Astrocyte of the spinal cord (primary cell): ENCODE data around the gene C1QTNF7.

Experiments used
- DNase-seq: peaks from one replicate; pipeline ENCODE4 v3.0.0; 2011; ENCODE audit warnings: low read depth, low spot score
- H3K4me3 ChIP-seq: 2 replicates; pipeline ENCODE4 v1.5.1; 2011; ENCODE audit warnings: low read depth, mild to moderate bottlenecking, low read length, moderate library complexity
- in situ Hi-C: cut with HindIII; loops from 2 replicates; pipeline ENCODE4 v1.10.0; 2017; ENCODE audit warnings: low sequenced_read_pairs
- TF ChIP-seq, protein P1 (sequence below): IDR thresholded peaks from 2 replicates; pipeline ENCODE4 v1.5.1; 2012; ENCODE audit warnings: low read depth, mild to moderate bottlenecking, low read length, inconsistent platforms

C1QTNF7 gene

DNA sequence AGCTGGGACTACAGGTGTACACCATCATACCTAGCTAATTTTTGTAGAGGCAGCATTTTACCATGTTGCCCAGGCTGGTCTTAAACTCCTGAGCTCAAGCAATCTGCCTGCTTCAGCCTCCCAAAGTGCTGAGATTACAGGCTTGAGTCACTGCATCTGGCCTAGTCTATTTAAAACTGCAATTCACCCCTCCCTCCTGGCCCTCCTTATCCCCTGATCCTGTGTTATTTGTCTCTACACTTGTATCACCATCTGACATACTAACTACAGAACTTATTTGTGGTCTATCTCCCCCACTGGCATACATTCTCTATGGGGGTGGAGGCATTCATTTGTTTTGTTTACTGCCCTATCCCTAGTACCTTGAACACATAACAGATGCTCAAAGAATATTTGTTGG is 65.6 kb downstream of the C1QTNF7 start:
- DNase-seq: no peak
- TF ChIP-seq, protein P1, sequence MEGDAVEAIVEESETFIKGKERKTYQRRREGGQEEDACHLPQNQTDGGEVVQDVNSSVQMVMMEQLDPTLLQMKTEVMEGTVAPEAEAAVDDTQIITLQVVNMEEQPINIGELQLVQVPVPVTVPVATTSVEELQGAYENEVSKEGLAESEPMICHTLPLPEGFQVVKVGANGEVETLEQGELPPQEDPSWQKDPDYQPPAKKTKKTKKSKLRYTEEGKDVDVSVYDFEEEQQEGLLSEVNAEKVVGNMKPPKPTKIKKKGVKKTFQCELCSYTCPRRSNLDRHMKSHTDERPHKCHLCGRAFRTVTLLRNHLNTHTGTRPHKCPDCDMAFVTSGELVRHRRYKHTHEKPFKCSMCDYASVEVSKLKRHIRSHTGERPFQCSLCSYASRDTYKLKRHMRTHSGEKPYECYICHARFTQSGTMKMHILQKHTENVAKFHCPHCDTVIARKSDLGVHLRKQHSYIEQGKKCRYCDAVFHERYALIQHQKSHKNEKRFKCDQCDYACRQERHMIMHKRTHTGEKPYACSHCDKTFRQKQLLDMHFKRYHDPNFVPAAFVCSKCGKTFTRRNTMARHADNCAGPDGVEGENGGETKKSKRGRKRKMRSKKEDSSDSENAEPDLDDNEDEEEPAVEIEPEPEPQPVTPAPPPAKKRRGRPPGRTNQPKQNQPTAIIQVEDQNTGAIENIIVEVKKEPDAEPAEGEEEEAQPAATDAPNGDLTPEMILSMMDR: no peak
- in situ Hi-C loops: no loop called here
- no peak overlapping the region for H3K4me3 ChIP-seq

DNA sequence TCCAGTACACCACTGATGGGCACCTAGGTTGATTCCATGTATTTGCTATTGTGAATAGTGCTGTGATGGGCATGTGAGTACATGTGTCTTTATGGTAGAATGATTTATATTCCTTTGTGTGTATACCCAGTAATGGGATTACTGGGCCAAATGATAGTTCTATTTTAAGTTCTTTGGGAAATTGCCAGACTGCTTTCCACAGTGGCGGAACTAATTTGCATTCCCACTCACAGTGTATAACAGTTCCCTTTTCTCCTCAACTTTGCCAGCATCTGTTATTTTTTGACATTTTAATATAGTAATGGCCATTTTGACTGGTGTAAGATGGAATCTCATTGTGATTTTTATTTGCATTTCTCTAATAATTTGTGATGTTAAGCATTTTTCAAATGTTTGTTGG is 67.8 kb downstream of the C1QTNF7 start:
- in situ Hi-C loops: no loop called here
- TF ChIP-seq, protein P1: no peak
- no peak for DNase-seq
- no peak overlapping the region for H3K4me3 ChIP-seq
